Activated naive CD4-positive, alpha-beta T cell treated with anti-CD3 and anti-CD28 coated beads for 36 hours (primary cell): ENCODE data around the gene CNKSR3. TPM values are rescaled to one million over a fixed set of nuclear protein-coding genes. Genes with fewer than 3 reads are reported as not detected.

Source experiments
- CTCF ChIA-PET: fragments of 350-600 bp; sonication (Branson Sonifier 250); formaldehyde crosslinking; loops from one replicate; lab custom pipeline; 2021; ENCODE audit warnings: antibody characterized with exemption; lab: Charles Lee
- DNase-seq: peaks from one replicate; pipeline ENCODE4 v3.0.0-alpha.2; 2020
- H3K27ac Mint-ChIP-seq: one replicate; pipeline ENCODE4 v1.8.0; 2021; ENCODE audit warnings: mild to moderate bottlenecking, mixed read lengths
- H3K27me3 Mint-ChIP-seq: one replicate; pipeline ENCODE4 v1.8.0; 2021; ENCODE audit warnings: low read depth, mixed read lengths
- H3K36me3 Mint-ChIP-seq: one replicate; pipeline ENCODE4 v1.8.0; 2021; ENCODE audit warnings: low read depth, mixed read lengths
- H3K4me1 Mint-ChIP-seq: one replicate; pipeline ENCODE4 v1.8.0; 2021; ENCODE audit warnings: low read depth, mixed read lengths
- H3K4me3 Mint-ChIP-seq: one replicate; pipeline ENCODE4 v1.8.0; 2021; ENCODE audit warnings: mild to moderate bottlenecking, moderate library complexity, mixed read lengths
- H3K9me3 Mint-ChIP-seq: one replicate; pipeline ENCODE4 v1.8.0; 2021; ENCODE audit warnings: mixed read lengths
- intact Hi-C: fragments of 100-400 bp; cut with micrococcal nuclease; formaldehyde crosslinking; loops from one replicate; pipeline ENCODE4 v1.15.1; 2023
- total RNA-seq, 2 experiments: library from RNA; stranded (reverse); gene quantifications; one replicate each; pipeline ENCODE4 v1.2.3, GENCODE V29; 2021

The CNKSR3 gene
- total RNA-seq, 2 experiments from 2014 or later = 0.12 TPM

GRCh38 chr6:154506991-154507898, 3.2 kb downstream of the CNKSR3 start:
- Mint-ChIP-seq H3K27me3 (peaks cover 45% of the 10 kb centered on the region), H3K9me3 (no peaks in the 10 kb centered on the region)
- intact Hi-C loops = loop anchor here (5.0 kb wide), 1 partner anchor 100 kb away; no protein-coding TSS in a partner anchor

GRCh38 chr6:154506582-154506981, 3.9 kb downstream of the CNKSR3 start:
- Mint-ChIP-seq H3K4me3 (no peak overlapping the region), H3K9me3 (no peaks in the 10 kb centered on the region), H3K27ac (no peak overlapping the region), H3K36me3 (no peaks in the 10 kb centered on the region), H3K4me1 (peaks cover 6% of the 10 kb centered on the region), H3K27me3 (peaks cover 38% of the 10 kb centered on the region)
- CTCF ChIA-PET = interaction anchor here (0.5 to 0.9 kb wide), 2 partner anchors 50 to 91 kb away, joined by 3 to 4 read pairs; no protein-coding TSS in a partner anchor
- DNase-seq = no peak
- intact Hi-C loops = loop anchor here (5.0 kb wide), 1 partner anchor 101 kb away; no protein-coding TSS in a partner anchor

More at GRCh38 chr6:154506991-154507898, 3.2 kb downstream of the CNKSR3 start:
- Mint-ChIP-seq H3K4me3 (no peak overlapping the region), H3K27ac (no peak overlapping the region), H3K36me3 (no peaks in the 10 kb centered on the region), H3K4me1 (peaks cover 9% of the 10 kb centered on the region)
- no peak for DNase-seq
- CTCF ChIA-PET = interaction anchor here (0.5 to 0.9 kb wide), 3 partner anchors 51 to 851 kb away, joined by 3 to 4 read pairs (median 3); no protein-coding TSS in a partner anchor

GRCh38 chr6:154506108-154506507, 4.4 kb downstream of the CNKSR3 start:
- intact Hi-C loops = loop anchor here (5.0 kb wide), 1 partner anchor 101 kb away; no protein-coding TSS in a partner anchor
- Mint-ChIP-seq H3K36me3 (no peaks in the 10 kb centered on the region), H3K9me3 (no peaks in the 10 kb centered on the region), H3K4me1 (peaks cover 6% of the 10 kb centered on the region), H3K27me3 (peaks cover 38% of the 10 kb centered on the region), H3K4me3 (no peak overlapping the region), H3K27ac (no peak overlapping the region)
- no peak for DNase-seq
- CTCF ChIA-PET = no interaction called here

GRCh38 chr6:154504865-154505449, 5.5 kb downstream of the CNKSR3 start:
- no peaks in the 10 kb centered on the region for H3K36me3 Mint-ChIP-seq
- intact Hi-C loops = loop anchor here (5.0 kb wide), 1 partner anchor 102 kb away; no protein-coding TSS in a partner anchor
- DNase-seq = no peak
- H3K4me1 Mint-ChIP-seq = peaks cover 6% of the 10 kb centered on the region
- H3K27me3 Mint-ChIP-seq = peaks cover 34% of the 10 kb centered on the region
- CTCF ChIA-PET = no interaction called here
- no peak overlapping the region for H3K27ac Mint-ChIP-seq
- H3K4me3 Mint-ChIP-seq = no peak overlapping the region
- no peaks in the 10 kb centered on the region for H3K9me3 Mint-ChIP-seq

- no peaks in the 10 kb centered on the region for H3K9me3 Mint-ChIP-seq
- CTCF ChIA-PET = interaction anchor here (0.7 kb wide), 1 partner anchor 11 kb away, joined by 3 read pairs; no protein-coding TSS in a partner anchor
- no peak overlapping the region for H3K27ac Mint-ChIP-seq
- intact Hi-C loops = no loop called here
- no peak overlapping the region for H3K4me3 Mint-ChIP-seq
- H3K4me1 Mint-ChIP-seq = peaks cover 3% of the 10 kb centered on the region
- peaks cover 30% of the 10 kb centered on the region for H3K27me3 Mint-ChIP-seq
- DNase-seq = no peak
- H3K36me3 Mint-ChIP-seq = no peaks in the 10 kb centered on the region
Observed at GRCh38 chr6:154504102-154504501, 6.4 kb downstream of the CNKSR3 start.

GRCh38 chr6:154503658-154504057, 6.8 kb downstream of the CNKSR3 start:
- no peaks in the 10 kb centered on the region for H3K36me3 Mint-ChIP-seq
- intact Hi-C loops = no loop called here

GRCh38 chr6:154502553-154502952, 7.9 kb downstream of the CNKSR3 start:
- Mint-ChIP-seq H3K36me3 (no peaks in the 10 kb centered on the region), H3K4me1 (peaks cover 3% of the 10 kb centered on the region), H3K27me3 (peaks cover 16% of the 10 kb centered on the region), H3K27ac (no peak overlapping the region), H3K4me3 (no peak overlapping the region), H3K9me3 (no peaks in the 10 kb centered on the region)
- CTCF ChIA-PET = no interaction called here
- intact Hi-C loops = no loop called here
- DNase-seq = no peak

More at GRCh38 chr6:154503658-154504057, 6.8 kb downstream of the CNKSR3 start:
- H3K9me3 Mint-ChIP-seq = no peaks in the 10 kb centered on the region
- CTCF ChIA-PET = interaction anchor here (0.7 kb wide), 1 partner anchor 12 kb away, joined by 3 read pairs; no protein-coding TSS in a partner anchor
- H3K27ac Mint-ChIP-seq = no peak overlapping the region
- DNase-seq = no peak
- peaks cover under 1% of the 10 kb centered on the region for H3K4me1 Mint-ChIP-seq
- H3K4me3 Mint-ChIP-seq = no peak overlapping the region
- peaks cover 26% of the 10 kb centered on the region for H3K27me3 Mint-ChIP-seq

- Mint-ChIP-seq H3K4me3 (no peak overlapping the region), H3K27me3 (peaks cover 7% of the 10 kb centered on the region), H3K36me3 (no peaks in the 10 kb centered on the region), H3K9me3 (no peaks in the 10 kb centered on the region), H3K27ac (no peak overlapping the region), H3K4me1 (peaks cover 3% of the 10 kb centered on the region)
- CTCF ChIA-PET = no interaction called here
- no peak for DNase-seq
- intact Hi-C loops = no loop called here
Observed at GRCh38 chr6:154501578-154501868, 9.0 kb downstream of the CNKSR3 start.

- Mint-ChIP-seq H3K36me3 (no peaks in the 10 kb centered on the region), H3K4me3 (no peak overlapping the region), H3K27ac (no peak overlapping the region), H3K9me3 (no peaks in the 10 kb centered on the region), H3K27me3 (peaks cover 5% of the 10 kb centered on the region), H3K4me1 (peaks cover 3% of the 10 kb centered on the region)
- CTCF ChIA-PET = interaction anchor here (0.5 to 1.8 kb wide), 3 partner anchors 8 to 130 kb away, joined by 3 to 7 read pairs (median 4); no protein-coding TSS in a partner anchor
- intact Hi-C loops = no loop called here
- DNase-seq = no peak
Observed at GRCh38 chr6:154500769-154501577, 9.5 kb downstream of the CNKSR3 start.

- Mint-ChIP-seq H3K9me3 (no peaks in the 10 kb centered on the region), H3K27me3 (peaks cover 4% of the 10 kb centered on the region), H3K4me1 (peaks cover 3% of the 10 kb centered on the region), H3K27ac (no peak overlapping the region), H3K4me3 (no peak overlapping the region), H3K36me3 (no peaks in the 10 kb centered on the region)
- no peak for DNase-seq
- intact Hi-C loops = no loop called here
- CTCF ChIA-PET = interaction anchor here (0.5 to 1.8 kb wide), 2 partner anchors 86 to 129 kb away, joined by 4 to 7 read pairs; no protein-coding TSS in a partner anchor
Observed at GRCh38 chr6:154499855-154500589, 10.5 kb downstream of the CNKSR3 start.

GRCh38 chr6:154498340-154498934, 12.0 kb downstream of the CNKSR3 start:
- DNase-seq = no peak
- peaks cover 4% of the 10 kb centered on the region for H3K27me3 Mint-ChIP-seq
- no peak overlapping the region for H3K27ac Mint-ChIP-seq
- H3K4me1 Mint-ChIP-seq = peaks cover 3% of the 10 kb centered on the region
- no peaks in the 10 kb centered on the region for H3K9me3 Mint-ChIP-seq
- H3K4me3 Mint-ChIP-seq = no peak overlapping the region
- intact Hi-C loops = no loop called here
- CTCF ChIA-PET = no interaction called here
- no peaks in the 10 kb centered on the region for H3K36me3 Mint-ChIP-seq
